ENCODE data around the gene SLC1A3. TPM values are rescaled to one million over a fixed set of nuclear protein-coding genes. Genes with fewer than 3 reads are reported as not detected.

SLC1A3 gene
- total RNA-seq, 2 donors from 2014 or later, result 11.2 to 18.5 TPM

GRCh38 chr5:36675282-36675681 lies 68.9 kb downstream of the SLC1A3 start:
- no peaks in the 10 kb centered on the region for H3K4me1 ChIP-seq
- intact Hi-C loops (cut with DNase I), result no loop called here
- no peak overlapping the region for H3K4me3 ChIP-seq
- H3K27me3 ChIP-seq, result no peaks in the 10 kb centered on the region
- no peak for TF ChIP-seq POLR2A (IDR thresholded peaks at IDR 0.05)
- TF ChIP-seq, protein P1, sequence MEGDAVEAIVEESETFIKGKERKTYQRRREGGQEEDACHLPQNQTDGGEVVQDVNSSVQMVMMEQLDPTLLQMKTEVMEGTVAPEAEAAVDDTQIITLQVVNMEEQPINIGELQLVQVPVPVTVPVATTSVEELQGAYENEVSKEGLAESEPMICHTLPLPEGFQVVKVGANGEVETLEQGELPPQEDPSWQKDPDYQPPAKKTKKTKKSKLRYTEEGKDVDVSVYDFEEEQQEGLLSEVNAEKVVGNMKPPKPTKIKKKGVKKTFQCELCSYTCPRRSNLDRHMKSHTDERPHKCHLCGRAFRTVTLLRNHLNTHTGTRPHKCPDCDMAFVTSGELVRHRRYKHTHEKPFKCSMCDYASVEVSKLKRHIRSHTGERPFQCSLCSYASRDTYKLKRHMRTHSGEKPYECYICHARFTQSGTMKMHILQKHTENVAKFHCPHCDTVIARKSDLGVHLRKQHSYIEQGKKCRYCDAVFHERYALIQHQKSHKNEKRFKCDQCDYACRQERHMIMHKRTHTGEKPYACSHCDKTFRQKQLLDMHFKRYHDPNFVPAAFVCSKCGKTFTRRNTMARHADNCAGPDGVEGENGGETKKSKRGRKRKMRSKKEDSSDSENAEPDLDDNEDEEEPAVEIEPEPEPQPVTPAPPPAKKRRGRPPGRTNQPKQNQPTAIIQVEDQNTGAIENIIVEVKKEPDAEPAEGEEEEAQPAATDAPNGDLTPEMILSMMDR (IDR thresholded peaks at IDR 0.05), result no peak
- no peak for DNase-seq
- ATAC-seq, result no peak
- no peaks in the 10 kb centered on the region for H3K36me3 ChIP-seq (replicated peaks in 1 of 2; ENCODE audit: insufficient read depth in 1 of 2, low read depth in 2 of 2)
- WGBS, 2 donors, result 68 to 74% methylated on average over 3 of the region's 3 CpGs
- H3K27ac ChIP-seq, result no peak overlapping the region
- no peaks in the 10 kb centered on the region for H3K9me3 ChIP-seq

DNA sequence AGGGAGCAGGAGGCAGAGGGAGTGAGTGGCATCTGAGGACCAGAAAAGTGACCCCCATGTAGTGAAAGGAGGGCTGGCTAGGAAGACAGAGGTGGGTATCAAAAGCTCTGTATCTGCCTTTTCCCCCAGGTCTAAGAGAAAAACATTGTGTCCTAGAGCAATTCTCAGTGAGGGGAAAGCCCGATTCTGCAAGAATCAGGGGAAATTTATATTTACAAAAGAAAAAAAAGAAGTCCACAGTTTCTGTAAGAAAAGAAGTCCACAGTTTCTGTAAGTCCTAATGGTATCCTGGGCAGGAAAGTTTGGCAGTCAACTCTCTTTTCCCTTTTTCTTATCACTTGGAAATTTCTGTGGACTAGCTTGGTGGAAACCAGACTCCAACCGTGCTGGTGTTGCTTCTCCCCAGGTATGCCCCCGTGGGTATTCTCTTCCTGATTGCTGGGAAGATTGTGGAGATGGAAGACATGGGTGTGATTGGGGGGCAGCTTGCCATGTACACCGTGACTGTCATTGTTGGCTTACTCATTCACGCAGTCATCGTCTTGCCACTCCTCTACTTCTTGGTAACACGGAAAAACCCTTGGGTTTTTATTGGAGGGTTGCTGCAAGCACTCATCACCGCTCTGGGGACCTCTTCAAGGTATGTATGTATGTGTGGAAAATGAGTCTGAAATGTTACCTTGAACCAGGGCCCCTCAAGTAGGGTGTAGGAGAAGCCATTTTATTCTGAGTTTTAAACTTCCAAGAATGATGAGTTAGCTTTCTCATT lies 73.0 kb downstream of the SLC1A3 start:
- Histone ChIP-seq H3K27ac (peak overlapping the region in 1 of 4 donors; percentile 57), H3K4me3 (no peak overlapping the region), H3K27me3 (no peaks in the 10 kb centered on the region), H3K4me1 (no peaks in the 10 kb centered on the region), H3K9me3 (no peaks in the 10 kb centered on the region), H3K36me3 (replicated peaks in 1 of 2; ENCODE audit: insufficient read depth in 1 of 2, low read depth in 2 of 2) (no peaks in the 10 kb centered on the region)
- ATAC-seq (no peak), DNase-seq (no peak)
- intact Hi-C loops (cut with DNase I), result no loop called here
- TF ChIP-seq, protein P1 (IDR thresholded peaks at IDR 0.05), result no peak
- TF ChIP-seq POLR2A (IDR thresholded peaks at IDR 0.05), result no peak
- 75 to 85% methylated on average over 8 of the region's 8 CpGs for WGBS, 2 donors

DNA sequence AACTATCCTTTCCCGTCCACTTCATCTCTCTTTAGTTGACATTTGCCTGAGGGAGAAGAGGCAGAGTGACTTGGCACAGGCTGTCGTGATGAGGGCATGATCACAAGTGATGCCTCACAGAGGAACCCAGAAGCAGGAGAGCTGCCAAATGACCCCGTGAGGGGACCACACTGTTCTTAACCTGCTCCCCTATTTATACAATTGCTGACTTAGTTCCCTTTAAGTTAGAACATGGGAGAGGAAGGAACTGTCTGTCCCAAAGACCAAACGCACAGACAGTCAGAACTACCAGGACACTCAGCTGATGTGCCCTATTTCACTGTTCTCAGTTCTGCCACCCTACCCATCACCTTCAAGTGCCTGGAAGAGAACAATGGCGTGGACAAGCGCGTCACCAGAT lies 73.7 kb downstream of the SLC1A3 start:
- Histone ChIP-seq H3K9me3 (no peaks in the 10 kb centered on the region), H3K27ac (peak overlapping the region in 1 of 4 donors; percentile 60), H3K4me3 (no peak overlapping the region), H3K27me3 (no peaks in the 10 kb centered on the region), H3K4me1 (no peaks in the 10 kb centered on the region), H3K36me3 (replicated peaks in 1 of 2; ENCODE audit: insufficient read depth in 1 of 2, low read depth in 2 of 2) (no peaks in the 10 kb centered on the region)
- intact Hi-C loops (cut with DNase I), result no loop called here
- ATAC-seq, result peak; percentile 15
- TF ChIP-seq, protein P1 (IDR thresholded peaks at IDR 0.05), result no peak
- peak in 1 of 3 donors; percentile 30 for TF ChIP-seq POLR2A (IDR thresholded peaks at IDR 0.05)
- DNase-seq, result peak in 2 of 4 donors; percentile 27 to 80
- WGBS, 2 donors, result 72 to 79% methylated on average over 7 of the region's 7 CpGs

GRCh38 chr5:36681711-36682110 lies 75.3 kb downstream of the SLC1A3 start:
- DNase-seq (no peak), ATAC-seq (no peak)
- H3K27me3 ChIP-seq, result no peaks in the 10 kb centered on the region
- H3K4me1 ChIP-seq, result no peaks in the 10 kb centered on the region
- TF ChIP-seq, protein P1 (IDR thresholded peaks at IDR 0.05), result no peak
- TF ChIP-seq POLR2A (IDR thresholded peaks at IDR 0.05), result no peak
- intact Hi-C loops (cut with DNase I), result no loop called here
- no peaks in the 10 kb centered on the region for H3K9me3 ChIP-seq
- no peak overlapping the region for H3K4me3 ChIP-seq
- peak overlapping the region in 1 of 4 donors; percentile 60 for H3K27ac ChIP-seq
- no peaks in the 10 kb centered on the region for H3K36me3 ChIP-seq (replicated peaks in 1 of 2; ENCODE audit: insufficient read depth in 1 of 2, low read depth in 2 of 2)
- WGBS, 2 donors, result 21 to 32% methylated on average over 1 of the region's 1 CpG

DNA sequence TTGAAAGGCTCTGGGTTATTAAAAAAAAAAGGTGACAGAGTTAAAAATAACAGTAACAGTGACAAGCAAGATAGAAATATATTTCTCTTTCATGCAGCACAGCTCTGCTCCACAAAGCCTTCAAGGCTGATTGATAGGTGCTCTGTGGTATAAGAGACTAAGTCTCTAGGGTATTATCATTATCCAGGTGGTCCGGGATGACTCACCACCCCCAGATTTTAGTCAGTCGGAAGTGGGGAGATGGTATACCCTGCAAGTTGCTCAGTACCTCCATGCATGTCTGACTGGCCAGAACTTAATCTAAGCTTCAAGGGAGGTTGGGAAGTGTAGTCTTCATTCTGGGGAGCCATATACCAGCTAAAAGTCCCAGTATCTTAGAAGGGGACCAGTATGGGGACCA lies 76.1 kb downstream of the SLC1A3 start:
- intact Hi-C loops (cut with DNase I), result no loop called here
- Histone ChIP-seq H3K36me3 (replicated peaks in 1 of 2; ENCODE audit: insufficient read depth in 1 of 2, low read depth in 2 of 2) (no peaks in the 10 kb centered on the region), H3K27ac (no peak overlapping the region), H3K4me1 (no peaks in the 10 kb centered on the region), H3K4me3 (no peak overlapping the region), H3K9me3 (no peaks in the 10 kb centered on the region), H3K27me3 (no peaks in the 10 kb centered on the region)
- DNase-seq, result no peak
- WGBS, 2 donors, result 66 to 73% methylated on average over 2 of the region's 2 CpGs
- no peak for ATAC-seq
- TF ChIP-seq, protein P1 (IDR thresholded peaks at IDR 0.05), result no peak
- no peak for TF ChIP-seq POLR2A (IDR thresholded peaks at IDR 0.05)

Data from body of pancreas (tissue), 4 donors.